Stimulated activated CD4-positive, alpha-beta T cell treated with anti-CD3 and anti-CD28 coated beads, Interleukin-15, amount 100 ng/mL, for 1 hour (primary cell): Measurements from ENCODE around the gene PROB1.
"Not testable (repeated sequence)": the region's sequence is repeated elsewhere in the genome, so short reads cannot be mapped to it uniquely, and the experiment has no call there.

Experiments
- DNase-seq, 2 donors: peaks; one replicate each; pipeline ENCODE4 v3.0.0-alpha.2; 2020; ENCODE audit warnings: low read depth in 1 of 2, low spot score in 1 of 2

The PROB1 gene

DNA sequence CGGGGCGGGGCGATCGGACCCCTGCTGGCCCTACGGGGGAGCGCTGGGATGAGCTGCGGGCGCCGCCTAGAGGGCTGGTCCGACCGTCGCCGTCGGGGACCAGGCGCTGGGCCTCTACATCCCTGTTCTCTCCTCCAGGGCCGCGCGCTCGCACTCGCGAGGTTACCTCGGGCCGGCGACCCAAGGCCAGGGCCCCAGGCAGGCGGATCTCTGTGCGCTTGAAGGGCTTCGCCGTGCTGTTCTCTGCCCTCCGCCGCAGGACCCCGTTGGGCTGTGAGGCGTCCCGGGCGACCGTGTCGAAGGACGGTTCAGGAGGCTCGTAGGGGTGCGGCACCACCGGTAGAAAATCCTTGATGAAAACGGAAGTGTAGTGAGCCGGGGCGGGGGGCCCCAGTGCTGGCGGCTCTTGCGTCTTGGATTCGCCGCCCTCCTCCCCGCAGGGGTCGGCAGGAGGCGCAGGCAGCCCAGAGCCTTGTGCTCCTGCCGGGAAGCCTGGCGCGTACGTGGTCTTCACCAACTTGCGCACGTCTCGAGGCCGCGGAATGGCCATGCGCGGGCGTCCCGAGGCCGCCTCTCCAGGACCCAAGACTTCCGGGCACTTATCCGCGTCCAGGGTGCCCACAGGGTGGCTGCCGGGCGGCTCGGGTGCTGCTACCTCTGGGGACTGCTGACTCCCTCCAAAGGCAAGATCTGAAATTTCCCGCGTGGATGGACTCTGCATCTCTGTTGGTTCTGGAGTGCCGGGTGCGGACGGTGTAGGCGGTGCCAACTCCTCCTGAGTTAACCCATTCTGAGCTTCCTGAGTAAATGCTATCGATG, 2.0 kb downstream of the PROB1 start:
- peak; percentile 47 to 64 for DNase-seq

GRCh38 chr5:139392324-139392677, 2.6 kb downstream of the PROB1 start:
- no peak for DNase-seq

- no peak for DNase-seq
These were observed 3.2 kb downstream of the PROB1 start for GRCh38 chr5:139391570-139392323.

DNA sequence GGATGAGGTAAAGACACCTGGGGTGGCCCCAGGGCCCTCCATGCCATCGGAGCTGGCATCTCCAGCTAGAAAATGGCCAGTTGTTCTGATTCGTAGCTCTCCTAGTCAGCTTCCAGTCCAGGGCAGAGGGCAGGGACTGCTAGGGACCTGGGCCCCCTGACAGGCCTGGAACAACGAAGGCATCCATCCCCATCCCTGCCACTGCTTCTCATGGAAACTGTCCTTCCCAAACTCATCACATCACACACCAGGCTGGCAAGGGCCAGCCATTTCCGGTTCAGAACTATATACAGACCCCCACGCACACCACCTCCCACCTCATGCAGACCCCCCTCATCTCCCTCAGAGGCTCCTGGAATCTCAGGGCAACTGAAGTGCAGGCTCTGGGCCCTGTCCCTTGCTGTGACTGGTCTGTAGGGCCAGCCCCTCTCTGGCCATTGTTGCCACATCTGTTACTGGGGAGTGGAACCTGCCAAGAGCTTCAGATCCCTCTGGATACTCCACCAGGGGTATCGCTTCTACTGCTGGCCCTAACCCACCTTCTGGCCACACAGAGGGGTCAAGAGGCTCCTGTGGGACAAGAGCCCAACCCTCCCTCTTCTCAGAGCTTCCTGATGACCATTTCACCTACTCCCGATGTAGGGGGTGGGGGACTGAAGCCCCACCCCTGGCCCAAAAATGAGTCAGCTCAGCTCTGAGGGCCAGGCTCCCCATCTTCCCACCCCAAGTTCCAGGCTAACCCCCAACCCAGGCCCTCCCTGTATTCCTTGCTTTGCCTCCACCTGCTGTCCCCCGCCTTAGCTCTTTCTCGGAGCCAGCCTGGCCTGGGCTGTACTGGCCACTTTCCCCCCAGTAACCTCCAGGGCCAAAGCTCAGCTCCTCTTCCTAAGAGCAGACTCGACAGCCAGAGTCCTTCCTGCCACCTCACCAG, 4.0 kb downstream of the PROB1 start:
- DNase-seq, result no peak

- DNase-seq, result no peak
These were observed 4.9 kb downstream of the PROB1 start, which contains the start of gene MZB1 for GRCh38 chr5:139389701-139390638. TSS of gene MZB1 (minus strand) at chr5:139389913. CDS start at chr5:139389856, 57 bp downstream.

DNA sequence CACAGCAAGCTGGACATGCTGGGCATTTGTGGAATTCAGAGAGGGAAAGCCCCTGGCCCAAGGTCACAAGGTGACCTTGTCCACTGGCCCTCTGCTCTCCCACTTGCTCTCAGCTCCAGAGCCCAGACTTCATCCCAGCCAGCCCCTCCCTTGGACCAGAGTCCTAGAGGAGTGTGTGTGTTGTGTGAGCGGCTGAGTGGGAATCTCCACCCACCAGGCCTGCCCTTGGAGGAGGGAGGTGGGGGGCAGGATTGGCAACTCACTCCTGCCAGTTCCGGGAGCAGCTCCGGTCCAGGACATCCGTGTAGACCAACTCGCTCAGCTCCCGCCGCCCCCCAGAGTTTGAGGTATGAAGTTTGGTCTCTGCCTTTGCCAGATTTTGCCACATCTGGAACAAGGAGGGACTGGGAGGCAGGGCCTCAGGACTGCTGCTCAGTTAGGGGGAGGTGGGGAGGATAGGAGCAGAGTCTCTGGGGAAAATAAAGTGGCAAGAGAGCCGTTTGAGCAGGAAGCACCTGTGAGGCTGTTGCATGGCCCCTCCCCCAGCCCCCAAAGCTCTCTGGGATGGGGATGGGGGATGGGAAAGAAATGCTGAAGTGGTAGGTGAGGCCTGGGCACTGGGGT, 6.6 kb downstream of the PROB1 start:
- DNase-seq, result no peak

DNA sequence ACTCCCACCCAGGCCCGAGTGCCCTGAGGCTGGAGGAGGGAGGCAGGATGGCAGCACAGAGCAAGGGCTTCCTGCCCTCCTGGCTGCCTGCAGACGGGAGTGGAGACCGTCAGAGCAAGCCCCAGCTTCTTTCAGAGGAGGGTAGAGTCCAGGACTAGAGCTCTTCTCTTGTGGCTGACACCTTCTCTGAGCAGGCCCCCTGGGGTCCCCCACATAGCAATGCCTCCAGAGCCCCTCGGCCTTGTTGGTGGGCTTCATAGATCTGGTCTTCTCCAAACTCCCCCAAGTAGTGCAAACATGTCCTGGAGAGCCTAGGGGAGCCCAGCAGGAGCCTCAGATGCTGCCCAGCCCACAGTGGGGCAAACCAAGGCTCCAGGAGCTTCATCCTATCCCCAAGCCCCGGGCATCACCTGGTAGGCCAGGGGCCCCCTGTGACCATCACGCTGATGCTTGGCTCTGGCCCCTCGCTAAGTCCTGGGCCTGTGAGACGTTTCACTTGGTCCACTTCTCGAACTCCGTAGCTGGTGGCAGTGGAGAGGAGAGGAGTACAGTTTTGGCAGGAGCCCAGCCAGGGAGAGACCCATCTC, 7.2 kb downstream of the PROB1 start:
- no peak for DNase-seq

DNA sequence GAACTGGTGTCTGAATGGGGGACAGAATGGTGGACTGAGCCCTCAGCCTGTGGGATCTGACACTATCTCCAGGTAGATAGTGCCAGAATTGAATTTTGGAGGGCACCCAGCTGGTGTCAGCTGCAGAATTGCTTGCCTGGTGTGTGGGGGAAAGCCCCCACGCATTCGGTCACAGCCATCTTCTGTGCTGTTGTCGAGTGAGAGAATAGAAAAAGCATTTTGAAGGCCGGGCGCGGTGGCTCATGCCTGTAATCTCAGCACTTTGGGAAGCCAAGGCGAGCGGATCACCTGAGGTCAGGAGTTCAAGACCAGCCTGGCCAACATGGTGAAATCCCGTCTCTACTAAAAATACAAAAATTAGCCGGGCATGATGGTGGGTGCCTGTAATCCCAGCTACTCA, 7.9 kb downstream of the PROB1 start:
- DNase-seq, result not testable (repeated sequence)

- no peak for DNase-seq
These were observed 8.9 kb downstream of the PROB1 start for GRCh38 chr5:139386050-139386438.

GRCh38 chr5:139385061-139386049, 9.5 kb downstream of the PROB1 start:
- no peak for DNase-seq

DNA sequence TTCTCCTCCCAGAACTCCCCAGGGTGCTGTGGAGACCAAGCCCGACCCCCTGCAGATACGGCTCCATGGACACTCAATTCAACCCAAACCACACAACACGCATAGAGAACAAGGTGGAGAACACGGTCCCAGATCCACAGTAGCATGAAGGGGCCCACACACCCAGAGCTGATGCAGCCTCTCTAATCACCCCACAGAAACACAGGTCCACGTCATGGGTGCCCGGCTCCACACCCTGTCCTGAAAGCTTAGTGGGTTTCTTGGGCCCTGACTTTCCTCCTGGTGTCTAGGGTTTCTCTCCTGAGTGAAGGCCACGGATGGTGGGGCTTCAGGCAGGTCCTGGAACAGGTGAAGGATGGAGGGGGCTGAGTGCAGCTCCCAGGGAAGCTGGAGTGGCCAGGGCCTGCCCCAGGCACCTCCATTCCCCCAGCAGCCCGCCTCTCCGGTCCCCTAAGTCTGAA, 10.3 kb downstream of the PROB1 start:
- DNase-seq, result no peak

- DNase-seq, result no peak
These were observed 10.8 kb downstream of the PROB1 start for GRCh38 chr5:139383993-139384590.

- no peak for DNase-seq
These were observed 11.5 kb downstream of the PROB1 start, which contains the start of gene SLC23A1 for GRCh38 chr5:139383275-139383992. TSS of gene SLC23A1 (minus strand) at chr5:139383297. CDS start at chr5:139383253, 44 bp downstream.

- DNase-seq, result no peak
These were observed 12.1 kb downstream of the PROB1 start for GRCh38 chr5:139382807-139383206.

DNA sequence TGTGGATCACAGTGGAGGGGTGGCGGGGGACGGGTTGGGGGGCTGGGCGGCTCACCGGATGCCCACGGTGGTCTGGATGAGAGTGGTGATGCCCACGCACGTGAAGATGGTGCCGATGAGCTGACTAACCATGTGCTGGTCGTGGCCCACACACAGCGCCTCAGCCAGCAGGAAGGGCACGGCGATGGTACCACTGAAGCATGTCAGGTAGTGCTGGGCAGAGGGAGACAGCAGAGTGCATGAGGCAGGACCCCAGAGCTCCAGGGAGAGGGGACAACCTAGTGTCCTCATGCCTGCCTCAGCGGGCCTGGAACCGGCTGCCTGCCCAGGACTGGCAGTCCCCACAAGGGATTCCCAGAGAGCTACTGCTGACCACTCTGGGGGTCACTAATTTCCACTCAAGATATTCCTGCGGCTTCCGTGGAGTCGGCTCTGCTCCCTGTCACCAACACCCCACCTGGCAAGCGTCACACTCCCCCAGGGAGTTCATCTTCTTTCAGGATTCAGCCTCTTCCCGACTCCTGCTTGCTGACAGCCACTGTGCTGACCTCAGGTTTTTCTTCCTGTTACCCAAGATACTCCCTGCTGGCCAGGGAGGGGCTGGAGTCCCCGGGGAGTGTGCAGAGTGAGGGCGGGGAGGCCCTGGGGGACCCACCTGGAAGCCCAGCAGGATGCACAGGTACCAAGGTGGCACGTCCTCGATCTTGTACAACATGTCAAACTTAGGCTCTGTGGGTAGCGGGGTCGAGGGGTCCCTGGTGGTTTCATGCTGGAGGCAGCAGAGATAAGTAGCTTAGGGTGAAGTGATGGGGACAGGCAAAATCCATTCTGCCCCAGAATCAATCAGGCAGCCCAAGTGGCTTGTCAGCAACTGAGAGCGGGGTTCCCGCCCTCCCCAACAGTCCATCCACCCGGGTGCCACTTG, 12.8 kb downstream of the PROB1 start:
- DNase-seq, result no peak
